ENCODE data around the gene SPTLC2. TPM values are rescaled to one million over a fixed set of nuclear protein-coding genes. Genes with fewer than 3 reads are reported as not detected.

SPTLC2 gene
- total RNA-seq, 2 donors from 2014 or later: 20.0 to 24.5 TPM

DNA sequence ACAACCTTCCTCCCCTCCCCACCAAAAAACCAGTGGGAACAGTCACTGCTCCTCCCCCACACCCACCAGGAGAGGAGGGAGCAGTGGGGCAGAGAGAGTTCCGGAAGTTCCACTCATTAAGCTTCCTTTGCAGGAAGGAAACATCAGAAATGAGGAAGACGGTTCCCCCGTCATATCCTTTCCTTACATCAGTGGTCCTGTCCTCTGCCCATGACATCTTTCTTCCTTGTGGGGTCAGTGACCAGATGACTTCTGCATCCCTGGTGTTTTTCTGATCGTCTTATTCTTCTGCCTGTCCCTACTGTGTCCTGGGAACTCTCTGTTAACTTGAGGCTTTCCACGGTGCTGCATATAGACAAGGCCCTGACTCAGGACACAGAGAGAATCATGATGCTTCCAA lies 40.8 kb upstream of the SPTLC2 start:
- 78% methylated on average over 5 of the region's 5 CpGs for WGBS
- intact Hi-C loops (cut with DNase I): loop anchor here (5.0 kb wide), 1 partner anchor 910 kb away; no protein-coding TSS in a partner anchor
- no peaks in the 10 kb centered on the region for H3K27me3 ChIP-seq (replicated peaks; ENCODE audit: insufficient read depth)
- H3K4me1 ChIP-seq (replicated peaks): no peaks in the 10 kb centered on the region
- no peaks in the 10 kb centered on the region for H3K36me3 ChIP-seq
- H3K4me3 ChIP-seq: no peak overlapping the region
- no peak overlapping the region for H3K27ac ChIP-seq
- TF ChIP-seq POLR2A (IDR thresholded peaks at IDR 0.05) (no peak), POLR2AphosphoS5 (IDR thresholded peaks at IDR 0.05) (no peak), CTCF (IDR thresholded peaks at IDR 0.05) (no peak)
- DNase-seq (ENCODE audit: low spot score): no peak
- H3K9me3 ChIP-seq: no peaks in the 10 kb centered on the region

DNA sequence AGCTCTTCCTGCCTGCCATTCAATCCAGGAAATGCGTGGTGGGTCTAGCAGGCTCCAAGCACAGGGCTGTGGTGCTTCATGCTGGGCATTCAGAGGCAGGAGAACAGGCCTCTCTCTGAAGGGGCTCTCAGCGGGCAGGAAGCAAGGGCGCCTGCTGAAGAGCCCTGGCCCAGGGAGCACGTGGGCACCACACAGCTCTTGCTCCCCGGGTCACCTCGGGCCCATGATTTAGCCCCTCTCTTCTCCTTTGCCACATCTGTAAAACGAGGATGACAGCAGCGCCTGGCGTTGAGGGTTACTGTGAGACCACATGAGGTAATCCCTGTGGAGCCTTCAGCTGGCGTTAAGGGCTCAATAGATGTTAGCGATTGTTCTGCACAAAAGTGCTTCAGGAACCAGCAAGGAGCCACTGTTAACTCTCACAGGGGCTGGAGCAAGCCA lies 37.6 kb upstream of the SPTLC2 start:
- no peak overlapping the region for H3K4me3 ChIP-seq
- 63% methylated on average over 11 of the region's 11 CpGs for WGBS
- no peaks in the 10 kb centered on the region for H3K36me3 ChIP-seq
- H3K4me1 ChIP-seq (replicated peaks): no peaks in the 10 kb centered on the region
- DNase-seq (ENCODE audit: low spot score): no peak
- H3K9me3 ChIP-seq: no peaks in the 10 kb centered on the region
- H3K27me3 ChIP-seq (replicated peaks; ENCODE audit: insufficient read depth): no peaks in the 10 kb centered on the region
- no peak overlapping the region for H3K27ac ChIP-seq
- TF ChIP-seq POLR2AphosphoS5 (IDR thresholded peaks at IDR 0.05): no peak
- TF ChIP-seq CTCF (IDR thresholded peaks at IDR 0.05): no peak
- no peak for TF ChIP-seq POLR2A (IDR thresholded peaks at IDR 0.05)
- intact Hi-C loops (cut with DNase I): no loop called here

DNA sequence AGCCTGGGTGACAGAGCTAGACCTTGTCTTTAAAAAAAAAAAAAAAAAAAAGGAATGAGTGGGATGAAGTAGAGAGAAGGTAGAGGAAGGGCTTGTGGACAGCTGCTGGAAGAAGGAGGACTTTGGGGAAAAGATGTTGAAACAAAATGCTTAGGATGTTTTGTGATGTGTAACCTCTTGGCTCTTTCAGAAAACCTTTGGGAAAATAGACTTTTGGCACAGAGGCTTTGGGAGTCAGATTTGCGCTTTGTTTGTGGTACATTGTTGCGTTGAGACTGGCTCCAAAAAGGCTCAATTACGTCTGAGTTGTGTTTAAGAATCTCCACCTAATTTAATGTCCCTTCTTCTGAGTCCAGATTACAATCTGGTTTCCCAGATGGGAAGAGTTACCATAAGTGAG lies 32.9 kb upstream of the SPTLC2 start:
- Histone ChIP-seq H3K4me3 (no peak overlapping the region), H3K9me3 (no peaks in the 10 kb centered on the region), H3K27me3 (replicated peaks; ENCODE audit: insufficient read depth) (no peaks in the 10 kb centered on the region), H3K36me3 (no peaks in the 10 kb centered on the region), H3K27ac (no peak overlapping the region), H3K4me1 (replicated peaks) (no peaks in the 10 kb centered on the region)
- 68% methylated on average over 3 of the region's 3 CpGs for WGBS
- intact Hi-C loops (cut with DNase I): no loop called here
- TF ChIP-seq CTCF (IDR thresholded peaks at IDR 0.05): no peak
- no peak for TF ChIP-seq POLR2AphosphoS5 (IDR thresholded peaks at IDR 0.05)
- no peak for TF ChIP-seq POLR2A (IDR thresholded peaks at IDR 0.05)
- DNase-seq (ENCODE audit: low spot score): no peak

- Histone ChIP-seq H3K27me3 (replicated peaks; ENCODE audit: insufficient read depth) (no peaks in the 10 kb centered on the region), H3K4me1 (replicated peaks) (no peaks in the 10 kb centered on the region), H3K27ac (no peak overlapping the region), H3K4me3 (no peak overlapping the region), H3K9me3 (no peaks in the 10 kb centered on the region), H3K36me3 (no peaks in the 10 kb centered on the region)
- intact Hi-C loops (cut with DNase I): no loop called here
- WGBS: 34% methylated on average over 2 of the region's 2 CpGs
- DNase-seq (ENCODE audit: low spot score): no peak
- TF ChIP-seq POLR2AphosphoS5 (IDR thresholded peaks at IDR 0.05) (no peak), CTCF (IDR thresholded peaks at IDR 0.05) (no peak), POLR2A (IDR thresholded peaks at IDR 0.05) (no peak)
Observed at GRCh38 chr14:77648520-77649200, 32.2 kb upstream of the SPTLC2 start.

DNA sequence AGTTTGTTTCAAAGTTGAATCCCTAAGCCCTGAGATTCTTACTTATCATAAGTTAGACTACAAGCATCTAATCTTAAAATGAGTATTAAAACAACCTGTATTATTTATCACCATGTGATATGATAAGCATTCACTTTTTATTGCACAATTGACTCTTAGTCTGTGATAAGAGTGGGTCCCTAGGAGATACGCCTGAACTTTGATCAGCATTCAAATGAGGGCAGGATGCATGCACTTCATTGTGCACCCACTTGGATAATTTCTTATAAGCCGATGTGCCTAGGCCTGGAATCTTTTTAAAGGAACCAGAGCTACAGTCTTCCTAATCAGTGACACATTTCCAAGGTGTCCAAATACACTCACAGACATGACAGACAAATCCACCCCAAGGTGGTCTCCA lies 31.4 kb upstream of the SPTLC2 start:
- DNase-seq (ENCODE audit: low spot score): no peak
- H3K27ac ChIP-seq: no peak overlapping the region
- WGBS: 90% methylated on average over 2 of the region's 2 CpGs
- H3K36me3 ChIP-seq: no peaks in the 10 kb centered on the region
- H3K4me3 ChIP-seq: no peak overlapping the region
- TF ChIP-seq POLR2A (IDR thresholded peaks at IDR 0.05): no peak
- TF ChIP-seq CTCF (IDR thresholded peaks at IDR 0.05): no peak
- no peak for TF ChIP-seq POLR2AphosphoS5 (IDR thresholded peaks at IDR 0.05)
- no peaks in the 10 kb centered on the region for H3K9me3 ChIP-seq
- intact Hi-C loops (cut with DNase I): no loop called here
- H3K27me3 ChIP-seq (replicated peaks; ENCODE audit: insufficient read depth): no peaks in the 10 kb centered on the region
- H3K4me1 ChIP-seq (replicated peaks): no peaks in the 10 kb centered on the region

All from prostate gland (tissue), 2 donors.